Lower leg skin (tissue), 3 donors: ENCODE data around the gene CCNL1.

Experiments
- POLR2A ChIP-seq, 2 donors: fragments of 450-650 bp; IDR thresholded peaks; one replicate each; pipeline ENCODE4 v1.6.1; 2016 to 2017; ENCODE audit warnings: antibody characterized with exemption in 2 of 2, mild to moderate bottlenecking in 1 of 2, moderate library complexity in 1 of 2
- TF ChIP-seq, protein P1 (sequence below), 3 donors: fragments of 450-650 bp; IDR thresholded peaks; one replicate each; pipeline ENCODE4 v1.5.1; 2016; ENCODE audit warnings: antibody characterized with exemption in 3 of 3, mild to moderate bottlenecking in 3 of 3, moderate library complexity in 2 of 3

DNA sequence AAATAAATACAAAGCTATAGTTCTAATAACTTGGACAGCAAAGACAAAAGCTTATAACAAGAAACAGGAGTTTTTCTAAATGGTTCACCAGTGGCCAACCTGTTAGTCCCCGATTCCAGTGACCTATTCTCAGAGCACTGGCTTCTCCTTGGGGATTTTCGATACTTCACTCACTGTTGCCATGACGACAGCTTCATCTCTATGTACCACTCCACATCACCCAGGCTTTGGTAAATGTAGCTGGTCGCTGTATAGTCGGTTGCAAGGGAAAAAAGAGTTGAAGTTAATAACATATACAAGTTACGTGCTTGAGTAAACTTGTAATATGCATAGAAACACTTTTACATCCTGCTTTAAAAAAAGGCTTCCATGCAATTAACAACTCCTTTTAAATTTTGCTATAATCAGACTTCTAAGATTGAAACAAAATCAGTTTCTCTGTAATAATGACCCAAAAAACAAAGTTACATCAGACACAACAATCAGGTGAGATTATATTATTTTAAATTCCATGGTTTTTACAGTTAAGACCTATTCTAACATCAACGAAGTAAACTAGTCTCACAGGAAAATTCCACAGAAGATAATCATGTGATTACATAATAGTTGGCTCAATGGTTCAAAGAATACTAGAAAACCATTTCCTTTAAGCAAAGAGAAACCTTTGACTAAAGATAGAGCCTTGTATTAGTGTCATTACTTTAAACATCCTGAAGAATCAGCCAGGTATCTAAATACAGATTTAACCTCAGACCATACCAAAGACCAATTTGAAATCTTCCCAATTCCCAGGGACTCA is 2.9 kb downstream of the CCNL1 start:
- TF ChIP-seq, protein P1, sequence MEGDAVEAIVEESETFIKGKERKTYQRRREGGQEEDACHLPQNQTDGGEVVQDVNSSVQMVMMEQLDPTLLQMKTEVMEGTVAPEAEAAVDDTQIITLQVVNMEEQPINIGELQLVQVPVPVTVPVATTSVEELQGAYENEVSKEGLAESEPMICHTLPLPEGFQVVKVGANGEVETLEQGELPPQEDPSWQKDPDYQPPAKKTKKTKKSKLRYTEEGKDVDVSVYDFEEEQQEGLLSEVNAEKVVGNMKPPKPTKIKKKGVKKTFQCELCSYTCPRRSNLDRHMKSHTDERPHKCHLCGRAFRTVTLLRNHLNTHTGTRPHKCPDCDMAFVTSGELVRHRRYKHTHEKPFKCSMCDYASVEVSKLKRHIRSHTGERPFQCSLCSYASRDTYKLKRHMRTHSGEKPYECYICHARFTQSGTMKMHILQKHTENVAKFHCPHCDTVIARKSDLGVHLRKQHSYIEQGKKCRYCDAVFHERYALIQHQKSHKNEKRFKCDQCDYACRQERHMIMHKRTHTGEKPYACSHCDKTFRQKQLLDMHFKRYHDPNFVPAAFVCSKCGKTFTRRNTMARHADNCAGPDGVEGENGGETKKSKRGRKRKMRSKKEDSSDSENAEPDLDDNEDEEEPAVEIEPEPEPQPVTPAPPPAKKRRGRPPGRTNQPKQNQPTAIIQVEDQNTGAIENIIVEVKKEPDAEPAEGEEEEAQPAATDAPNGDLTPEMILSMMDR (IDR thresholded peaks at IDR 0.05): no peak
- TF ChIP-seq POLR2A (IDR thresholded peaks at IDR 0.05): no peak
